ENCODE results near the gene KRTAP10-12. TPM values are rescaled to one million over a fixed set of nuclear protein-coding genes. Genes with fewer than 3 reads are reported as not detected.

Gene KRTAP10-12
- total RNA-seq, 1 donor from 2014 or later, result not detected

DNA sequence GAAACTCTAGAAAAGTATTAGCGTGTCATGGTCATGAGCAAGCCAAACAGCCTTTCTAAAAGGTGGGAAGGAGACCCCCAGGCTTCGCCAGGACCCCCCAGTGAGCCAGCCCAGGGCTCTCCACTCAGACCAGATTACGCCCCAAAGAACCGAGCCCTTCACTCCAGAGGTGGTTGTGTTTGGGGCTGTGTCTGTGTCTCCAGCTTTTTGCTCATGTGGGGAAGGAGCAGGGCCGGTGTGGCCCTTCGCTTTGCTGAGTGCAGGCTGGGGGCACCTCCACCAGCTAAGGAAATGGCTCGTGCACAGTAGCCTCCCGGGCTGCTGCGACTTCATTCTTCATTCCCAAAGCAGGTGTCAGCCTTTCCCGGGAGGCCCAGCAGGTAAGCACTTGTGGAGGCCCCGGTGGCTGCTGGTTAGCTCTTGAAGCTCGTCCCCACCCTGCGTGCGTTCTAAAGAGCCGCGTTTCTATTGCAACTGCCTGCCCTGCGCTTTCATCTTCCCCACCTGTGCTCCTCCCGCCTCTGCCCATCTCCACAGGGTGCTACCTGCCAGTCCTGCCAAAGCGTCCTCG is 13.9 kb downstream of the KRTAP10-12 start:
- Histone ChIP-seq H3K4me3 (ENCODE audit: low read length in 3 of 3) (no peak overlapping the region), H3K4me1 (ENCODE audit: control insufficient read depth in 3 of 3, insufficient read depth in 3 of 3, low read length in 3 of 3) (peaks cover 0 to 8% (median 6%) of the 10 kb centered on the region in 3 donors), H3K27me3 (ENCODE audit: control insufficient read depth in 3 of 3, insufficient read depth in 3 of 3, low read length in 3 of 3) (peaks cover 79 to 84% (median 83%) of the 10 kb centered on the region in 3 donors), H3K27ac (ENCODE audit: low read depth, low read length) (no peak overlapping the region), H3K9me3 (ENCODE audit: control insufficient read depth in 3 of 3, low read length in 3 of 3) (no peaks in the 10 kb centered on the region), H3K36me3 (ENCODE audit: control insufficient read depth in 3 of 3, insufficient read depth in 3 of 3, low read length in 3 of 3) (no peaks in the 10 kb centered on the region), H3K9ac (ENCODE audit: low read depth in 1 of 3, low read length in 3 of 3) (no peak overlapping the region)

GRCh38 chr21:44711327-44712202 is 14.6 kb downstream of the KRTAP10-12 start, which contains the start of gene TSPEAR:
Gene TSPEAR (minus strand): TSS chr21:44711572. CDS start chr21:44711514, 58 bp downstream.
- Histone ChIP-seq H3K9me3 (ENCODE audit: control insufficient read depth in 3 of 3, low read length in 3 of 3) (no peaks in the 10 kb centered on the region), H3K4me3 (ENCODE audit: low read length in 3 of 3) (no peak within 1 kb of the TSS), H3K9ac (ENCODE audit: low read depth in 1 of 3, low read length in 3 of 3) (no peak within 1 kb of the TSS), H3K27me3 (ENCODE audit: control insufficient read depth in 3 of 3, insufficient read depth in 3 of 3, low read length in 3 of 3) (peaks cover 72 to 77% (median 77%) of the 10 kb centered on the region in 3 donors), H3K36me3 (ENCODE audit: control insufficient read depth in 3 of 3, insufficient read depth in 3 of 3, low read length in 3 of 3) (no peaks in the 10 kb centered on the region), H3K27ac (ENCODE audit: low read depth, low read length) (no peak within 1 kb of the TSS), H3K4me1 (ENCODE audit: control insufficient read depth in 3 of 3, insufficient read depth in 3 of 3, low read length in 3 of 3) (peaks cover 0 to 8% (median 6%) of the 10 kb centered on the region in 3 donors)

DNA sequence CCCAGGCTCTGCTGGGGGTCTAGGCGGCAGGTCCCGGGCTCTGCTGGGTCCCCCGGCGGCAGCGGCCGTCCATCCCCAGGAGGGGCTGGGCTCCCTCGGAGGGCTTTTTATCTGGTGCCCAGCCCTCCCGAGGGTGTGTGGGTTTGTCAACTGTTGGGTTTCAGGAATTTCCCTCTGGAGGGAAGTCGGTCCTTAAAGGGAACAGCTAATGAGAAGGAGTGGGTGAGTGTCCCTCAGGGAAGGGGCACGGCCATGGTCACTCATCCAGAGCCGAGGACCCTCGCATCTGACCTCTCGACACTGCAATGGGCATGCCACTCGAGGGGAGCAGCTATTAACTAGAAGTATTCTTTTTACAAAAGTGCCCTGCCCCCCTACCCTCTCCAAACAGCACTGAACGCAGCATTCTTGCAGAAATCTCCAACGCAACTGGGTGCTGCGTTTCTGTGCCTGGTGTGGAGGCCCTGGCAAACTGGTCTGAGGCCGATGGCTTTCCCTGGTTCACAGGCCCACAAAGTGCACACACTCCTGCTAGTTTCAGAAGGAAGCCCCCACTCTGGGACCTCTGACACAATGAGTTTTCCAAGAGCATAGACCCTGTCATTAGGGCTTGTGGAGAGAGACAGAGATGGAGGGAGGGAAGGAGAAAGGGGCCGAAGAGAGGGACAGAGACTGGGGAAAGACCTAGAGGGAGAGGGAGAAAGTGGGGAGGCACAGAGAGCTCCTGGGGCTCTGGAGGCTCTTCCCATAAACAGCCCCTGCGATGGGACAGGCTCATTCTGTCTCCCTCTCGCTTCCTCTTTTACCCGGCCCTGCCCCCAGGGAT is 15.4 kb downstream of the KRTAP10-12 start:
- Histone ChIP-seq H3K36me3 (ENCODE audit: control insufficient read depth in 3 of 3, insufficient read depth in 3 of 3, low read length in 3 of 3) (no peaks in the 10 kb centered on the region), H3K4me3 (ENCODE audit: low read length in 3 of 3) (no peak overlapping the region), H3K9me3 (ENCODE audit: control insufficient read depth in 3 of 3, low read length in 3 of 3) (no peaks in the 10 kb centered on the region), H3K27me3 (ENCODE audit: control insufficient read depth in 3 of 3, insufficient read depth in 3 of 3, low read length in 3 of 3) (peaks cover 69 to 71% (median 70%) of the 10 kb centered on the region in 3 donors), H3K27ac (ENCODE audit: low read depth, low read length) (no peak overlapping the region), H3K4me1 (ENCODE audit: control insufficient read depth in 3 of 3, insufficient read depth in 3 of 3, low read length in 3 of 3) (peaks cover 0 to 8% (median 6%) of the 10 kb centered on the region in 3 donors), H3K9ac (ENCODE audit: low read depth in 1 of 3, low read length in 3 of 3) (no peak overlapping the region)

- H3K4me3 ChIP-seq (ENCODE audit: low read length in 3 of 3), result no peak overlapping the region
- H3K9ac ChIP-seq (ENCODE audit: low read depth in 1 of 3, low read length in 3 of 3), result no peak overlapping the region
- H3K36me3 ChIP-seq (ENCODE audit: control insufficient read depth in 3 of 3, insufficient read depth in 3 of 3, low read length in 3 of 3), result no peaks in the 10 kb centered on the region
- no peak overlapping the region for H3K27ac ChIP-seq (ENCODE audit: low read depth, low read length)
- H3K9me3 ChIP-seq (ENCODE audit: control insufficient read depth in 3 of 3, low read length in 3 of 3), result no peaks in the 10 kb centered on the region
- peaks cover 64 to 69% (median 66%) of the 10 kb centered on the region in 3 donors for H3K27me3 ChIP-seq (ENCODE audit: control insufficient read depth in 3 of 3, insufficient read depth in 3 of 3, low read length in 3 of 3)
- H3K4me1 ChIP-seq (ENCODE audit: control insufficient read depth in 3 of 3, insufficient read depth in 3 of 3, low read length in 3 of 3), result peaks cover 0 to 8% (median 6%) of the 10 kb centered on the region in 3 donors
Measured at GRCh38 chr21:44713130-44713529, 16.2 kb downstream of the KRTAP10-12 start.

- Histone ChIP-seq H3K4me3 (ENCODE audit: low read length in 3 of 3) (no peak overlapping the region), H3K4me1 (ENCODE audit: control insufficient read depth in 3 of 3, insufficient read depth in 3 of 3, low read length in 3 of 3) (peaks cover 0 to 8% (median 6%) of the 10 kb centered on the region in 3 donors), H3K27ac (ENCODE audit: low read depth, low read length) (no peak overlapping the region), H3K9ac (ENCODE audit: low read depth in 1 of 3, low read length in 3 of 3) (no peak overlapping the region), H3K27me3 (ENCODE audit: control insufficient read depth in 3 of 3, insufficient read depth in 3 of 3, low read length in 3 of 3) (peaks cover 61 to 69% (median 66%) of the 10 kb centered on the region in 3 donors), H3K36me3 (ENCODE audit: control insufficient read depth in 3 of 3, insufficient read depth in 3 of 3, low read length in 3 of 3) (no peaks in the 10 kb centered on the region), H3K9me3 (ENCODE audit: control insufficient read depth in 3 of 3, low read length in 3 of 3) (no peaks in the 10 kb centered on the region)
Measured at GRCh38 chr21:44713846-44714245, 16.9 kb downstream of the KRTAP10-12 start.

DNA sequence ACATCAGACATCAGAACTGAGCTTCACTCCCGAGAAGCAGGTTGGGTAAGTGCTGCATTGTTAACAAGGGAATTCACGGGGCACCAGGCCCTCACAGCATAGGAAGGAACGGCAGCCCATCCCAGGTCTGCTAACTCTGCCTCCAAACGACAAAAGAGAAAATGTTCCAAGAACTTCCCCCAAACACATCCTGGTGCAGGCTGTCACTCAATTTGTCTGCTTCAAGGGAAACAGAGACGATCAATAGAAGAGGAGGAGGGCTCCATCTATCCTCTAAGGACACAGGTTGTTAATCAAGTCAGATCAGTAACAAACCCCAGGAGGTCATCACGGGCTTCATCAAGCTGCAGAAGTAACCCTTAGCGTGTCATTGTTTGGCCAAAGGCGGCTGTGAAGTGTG is 17.9 kb downstream of the KRTAP10-12 start:
- Histone ChIP-seq H3K4me1 (ENCODE audit: control insufficient read depth in 3 of 3, insufficient read depth in 3 of 3, low read length in 3 of 3) (peaks cover 0 to 1% (median 0%) of the 10 kb centered on the region in 3 donors), H3K27ac (ENCODE audit: low read depth, low read length) (no peak overlapping the region), H3K27me3 (ENCODE audit: control insufficient read depth in 3 of 3, insufficient read depth in 3 of 3, low read length in 3 of 3) (peaks cover 52 to 59% (median 56%) of the 10 kb centered on the region in 3 donors), H3K4me3 (ENCODE audit: low read length in 3 of 3) (no peak overlapping the region), H3K9me3 (ENCODE audit: control insufficient read depth in 3 of 3, low read length in 3 of 3) (no peaks in the 10 kb centered on the region), H3K36me3 (ENCODE audit: control insufficient read depth in 3 of 3, insufficient read depth in 3 of 3, low read length in 3 of 3) (no peaks in the 10 kb centered on the region), H3K9ac (ENCODE audit: low read depth in 1 of 3, low read length in 3 of 3) (no peak overlapping the region)

GRCh38 chr21:44716984-44717383 is 20.0 kb downstream of the KRTAP10-12 start:
- Histone ChIP-seq H3K4me1 (ENCODE audit: control insufficient read depth in 3 of 3, insufficient read depth in 3 of 3, low read length in 3 of 3) (no peaks in the 10 kb centered on the region), H3K9me3 (ENCODE audit: control insufficient read depth in 3 of 3, low read length in 3 of 3) (no peaks in the 10 kb centered on the region), H3K27me3 (ENCODE audit: control insufficient read depth in 3 of 3, insufficient read depth in 3 of 3, low read length in 3 of 3) (peaks cover 33 to 47% (median 41%) of the 10 kb centered on the region in 3 donors), H3K4me3 (ENCODE audit: low read length in 3 of 3) (no peak overlapping the region), H3K27ac (ENCODE audit: low read depth, low read length) (no peak overlapping the region), H3K9ac (ENCODE audit: low read depth in 1 of 3, low read length in 3 of 3) (no peak overlapping the region), H3K36me3 (ENCODE audit: control insufficient read depth in 3 of 3, insufficient read depth in 3 of 3, low read length in 3 of 3) (no peaks in the 10 kb centered on the region)

- Histone ChIP-seq H3K27ac (ENCODE audit: low read depth, low read length) (no peak overlapping the region), H3K4me1 (ENCODE audit: control insufficient read depth in 3 of 3, insufficient read depth in 3 of 3, low read length in 3 of 3) (no peaks in the 10 kb centered on the region), H3K4me3 (ENCODE audit: low read length in 3 of 3) (no peak overlapping the region), H3K9ac (ENCODE audit: low read depth in 1 of 3, low read length in 3 of 3) (no peak overlapping the region), H3K9me3 (ENCODE audit: control insufficient read depth in 3 of 3, low read length in 3 of 3) (no peaks in the 10 kb centered on the region), H3K27me3 (ENCODE audit: control insufficient read depth in 3 of 3, insufficient read depth in 3 of 3, low read length in 3 of 3) (peaks cover 31 to 43% (median 38%) of the 10 kb centered on the region in 3 donors), H3K36me3 (ENCODE audit: control insufficient read depth in 3 of 3, insufficient read depth in 3 of 3, low read length in 3 of 3) (no peaks in the 10 kb centered on the region)
Measured at GRCh38 chr21:44718093-44718492, 21.1 kb downstream of the KRTAP10-12 start.

GRCh38 chr21:44718571-44718970 is 21.6 kb downstream of the KRTAP10-12 start:
- H3K4me3 ChIP-seq (ENCODE audit: low read length in 3 of 3), result no peak overlapping the region
- H3K9ac ChIP-seq (ENCODE audit: low read depth in 1 of 3, low read length in 3 of 3), result no peak overlapping the region
- no peak overlapping the region for H3K27ac ChIP-seq (ENCODE audit: low read depth, low read length)
- H3K9me3 ChIP-seq (ENCODE audit: control insufficient read depth in 3 of 3, low read length in 3 of 3), result no peaks in the 10 kb centered on the region
- peaks cover 31 to 43% (median 37%) of the 10 kb centered on the region in 3 donors for H3K27me3 ChIP-seq (ENCODE audit: control insufficient read depth in 3 of 3, insufficient read depth in 3 of 3, low read length in 3 of 3)
- no peaks in the 10 kb centered on the region for H3K36me3 ChIP-seq (ENCODE audit: control insufficient read depth in 3 of 3, insufficient read depth in 3 of 3, low read length in 3 of 3)
- no peaks in the 10 kb centered on the region for H3K4me1 ChIP-seq (ENCODE audit: control insufficient read depth in 3 of 3, insufficient read depth in 3 of 3, low read length in 3 of 3)
